ENCODE results near the gene RAD51B.
A peak's percentile ranks its signal among the peaks of the same experiment; 100 is the strongest.
"Not testable (repeated sequence)": the region's sequence is repeated elsewhere in the genome, so short reads cannot be mapped to it uniquely, and the experiment has no call there.

RAD51B gene

GRCh38 chr14:68246074-68246785 lies 426.7 kb downstream of the RAD51B start:
- no peak for DNase-seq

GRCh38 chr14:68246786-68247105 lies 427.2 kb downstream of the RAD51B start:
- no peak for DNase-seq

GRCh38 chr14:68247274-68247673 lies 427.7 kb downstream of the RAD51B start:
- no peak for DNase-seq

- DNase-seq, result no peak
Observed at GRCh38 chr14:68247676-68248268, 428.2 kb downstream of the RAD51B start.

DNA sequence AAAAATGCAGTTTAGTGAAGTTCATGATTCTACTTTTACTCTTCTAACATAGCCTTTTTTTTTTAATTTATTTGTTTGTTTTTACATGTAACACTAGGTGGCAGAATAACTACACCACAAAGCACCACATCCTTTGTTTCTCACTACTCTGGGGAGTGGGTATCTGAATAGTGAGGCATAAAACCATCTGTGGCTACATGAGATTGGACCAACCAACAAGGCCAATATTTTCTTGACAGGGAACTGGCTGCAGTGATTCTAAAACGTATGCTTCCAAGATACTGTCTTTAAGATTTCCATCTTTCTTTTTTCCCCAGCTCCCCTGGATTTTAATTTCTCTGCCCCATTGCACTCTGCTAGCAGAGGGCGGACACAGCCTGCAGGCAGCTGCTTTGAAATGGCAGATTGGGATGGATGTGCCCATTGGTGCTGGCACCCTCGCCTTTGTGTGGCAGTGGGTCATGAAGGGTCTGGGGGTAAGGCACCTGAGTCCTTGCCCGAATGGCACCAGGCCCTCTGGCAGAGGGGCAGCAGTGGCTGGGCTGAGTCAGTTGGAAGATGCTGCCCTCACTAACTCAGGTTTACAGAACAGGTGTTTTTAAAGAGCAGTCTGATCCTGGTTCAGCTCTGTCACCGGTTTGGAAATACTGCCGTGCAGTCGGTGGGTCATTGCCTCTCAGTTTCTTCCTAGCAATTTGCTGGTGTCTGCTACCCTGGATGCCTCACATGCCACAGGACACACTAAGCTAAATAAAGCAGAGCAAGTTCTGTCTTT lies 429.1 kb downstream of the RAD51B start:
- DNase-seq, result peak in 6 of 58 donors; percentile 1 to 57 (median 10)

GRCh38 chr14:68249661-68250451 lies 430.3 kb downstream of the RAD51B start:
- DNase-seq, result no peak

- no peak for DNase-seq
Observed at GRCh38 chr14:68250927-68251768, 431.6 kb downstream of the RAD51B start.

DNA sequence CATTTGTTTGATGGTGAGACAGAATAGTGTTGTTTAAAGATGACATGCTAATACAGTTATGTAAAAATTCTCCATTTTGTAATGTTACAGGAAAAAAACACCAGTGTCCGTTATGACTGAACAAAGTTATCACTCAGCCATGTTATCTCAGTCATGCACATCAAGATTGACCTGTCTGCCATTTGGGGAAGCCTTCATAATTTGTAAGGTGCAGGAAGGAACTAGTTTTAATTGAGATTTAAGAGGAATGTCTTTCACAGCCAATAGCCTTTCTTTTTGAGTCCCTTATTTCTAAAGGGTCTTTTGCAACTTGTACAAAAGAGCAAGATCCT lies 432.2 kb downstream of the RAD51B start:
- no peak for DNase-seq

GRCh38 chr14:68253160-68253780 lies 433.7 kb downstream of the RAD51B start:
- DNase-seq, result no peak

DNA sequence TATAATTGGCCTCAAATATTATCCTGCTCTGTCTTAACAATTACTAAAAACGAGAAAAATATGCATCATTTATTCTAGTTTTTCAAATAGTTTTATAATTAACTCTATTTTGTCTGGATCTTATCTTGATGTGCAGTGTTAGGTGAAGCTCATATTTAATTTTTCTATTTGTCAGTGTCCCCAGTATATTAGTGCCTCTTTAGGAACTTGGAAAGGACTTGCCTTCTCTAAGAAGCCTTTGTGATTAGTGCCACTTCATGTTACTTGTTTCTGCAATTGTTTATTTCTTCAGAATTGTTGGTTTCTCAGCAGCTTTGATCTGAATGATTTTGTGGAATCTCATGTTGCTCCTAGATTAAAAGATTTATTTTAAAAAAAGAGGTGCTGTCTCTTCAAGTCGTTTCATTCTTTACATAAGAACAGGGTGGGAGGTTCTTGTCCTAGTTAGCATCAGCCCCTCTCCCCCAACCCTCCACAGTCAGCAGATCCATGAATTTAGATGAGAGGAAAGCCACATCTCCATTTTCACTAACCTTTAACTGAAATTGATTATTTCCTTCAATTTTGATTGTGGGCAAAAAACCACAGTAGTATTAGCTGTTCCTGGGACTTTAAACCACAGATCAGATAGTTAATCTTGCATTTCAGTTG lies 434.4 kb downstream of the RAD51B start:
- DNase-seq, result no peak

DNA sequence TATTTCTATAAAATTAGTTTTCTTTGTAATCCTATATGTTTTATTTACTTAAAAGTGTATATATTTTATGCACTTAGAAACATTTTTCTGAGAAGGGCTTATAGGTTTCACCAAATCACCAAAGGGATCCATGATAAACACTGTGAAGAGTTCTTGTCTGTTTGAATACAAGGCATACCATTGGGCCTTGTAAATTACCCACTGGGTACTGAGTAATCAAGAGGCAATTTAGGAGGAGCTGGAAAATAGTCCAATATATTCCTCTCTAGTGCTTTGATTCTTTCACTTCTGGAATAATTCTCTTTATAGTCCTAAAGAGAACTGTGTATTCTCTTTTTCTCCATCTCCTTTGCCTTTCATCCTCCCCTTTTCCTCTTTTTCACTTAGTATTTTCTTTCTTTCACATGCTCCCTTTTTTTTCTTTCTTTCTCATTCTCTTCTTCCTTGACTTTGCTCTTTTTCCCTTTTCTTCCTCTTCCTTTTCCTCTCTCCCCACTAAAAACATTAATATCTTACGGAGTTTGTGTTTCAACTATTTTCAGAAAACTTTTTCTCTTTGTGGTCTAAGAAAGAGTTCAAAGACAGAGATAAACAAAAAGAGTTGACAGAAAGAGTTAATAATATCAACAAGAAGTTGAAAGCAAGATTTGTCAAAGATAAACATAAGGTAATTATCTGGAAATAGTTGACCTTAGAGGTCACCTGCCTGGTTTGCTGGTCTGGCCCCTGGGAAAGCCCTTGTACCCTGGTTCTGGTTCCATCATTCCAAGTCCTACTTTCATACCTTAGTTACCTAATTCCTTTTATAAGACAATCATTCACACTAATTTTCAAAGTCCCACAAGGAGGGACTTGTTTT lies 435.3 kb downstream of the RAD51B start:
- no peak for DNase-seq

DNA sequence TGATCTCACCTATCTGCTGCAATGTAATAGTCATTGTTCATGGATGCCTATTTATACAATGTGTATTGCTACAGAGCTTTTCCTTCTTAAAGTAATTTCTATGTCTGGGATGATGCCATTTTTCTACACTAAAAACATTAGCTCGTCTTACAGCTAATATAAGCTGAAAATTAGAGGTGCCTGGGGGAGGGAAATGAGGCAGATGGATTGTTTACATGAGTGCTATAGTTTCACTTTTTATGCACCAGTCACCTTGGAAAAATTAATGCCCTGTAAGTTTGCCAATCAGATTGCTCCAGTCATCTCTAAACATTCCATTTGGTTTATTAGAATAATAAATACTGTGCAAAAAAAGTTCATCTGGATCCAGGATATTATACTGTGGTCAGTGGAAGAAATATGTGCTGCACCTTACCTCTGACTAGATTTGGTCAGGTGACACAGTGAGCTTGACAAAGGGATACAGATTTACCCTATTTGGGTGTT lies 436.2 kb downstream of the RAD51B start:
- no peak for DNase-seq

GRCh38 chr14:68257969-68258368 lies 438.4 kb downstream of the RAD51B start:
- no peak for DNase-seq

DNA sequence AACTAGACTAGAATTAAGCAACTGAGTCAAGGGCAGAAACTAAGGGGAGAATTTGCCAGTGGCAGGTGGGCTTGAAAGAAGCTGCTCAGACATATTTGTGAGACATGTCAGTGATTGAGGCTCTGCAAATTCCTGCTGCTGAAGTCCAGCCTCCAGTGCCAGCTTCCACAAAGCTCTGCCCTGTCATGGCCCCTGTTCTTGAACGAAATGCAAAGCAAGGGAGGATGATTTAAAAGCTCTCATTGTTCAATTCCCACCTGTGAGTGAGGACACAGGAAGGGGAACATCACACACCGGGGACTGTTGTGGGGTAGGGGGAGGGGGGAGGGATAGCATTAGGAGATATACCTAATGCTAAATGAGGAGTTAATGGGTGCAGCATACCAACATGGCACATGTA lies 439.4 kb downstream of the RAD51B start:
- not testable (repeated sequence) for DNase-seq

- no peak for DNase-seq
Observed at GRCh38 chr14:68260121-68260520, 440.5 kb downstream of the RAD51B start.

- no peak for DNase-seq
Observed at GRCh38 chr14:68261092-68261842, 441.7 kb downstream of the RAD51B start.

DNA sequence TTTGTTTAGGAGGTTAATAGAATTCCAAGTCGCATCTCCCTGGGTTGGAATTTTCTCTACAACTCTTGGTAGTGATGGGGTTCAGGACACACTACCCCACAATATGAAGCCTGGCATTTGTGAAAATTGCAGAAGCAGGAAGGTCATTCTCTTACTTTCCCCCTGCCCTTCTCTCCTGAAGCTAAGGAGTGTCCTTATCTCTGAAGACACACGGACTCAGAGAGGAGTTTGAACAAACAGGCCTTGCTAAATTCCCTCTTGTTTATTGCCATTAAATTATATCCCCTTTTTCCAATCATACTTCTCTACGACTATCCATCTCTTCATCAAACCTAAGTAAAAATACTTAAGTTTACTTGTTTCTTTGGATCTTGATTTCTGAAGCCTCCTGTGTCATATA lies 443.0 kb downstream of the RAD51B start:
- no peak for DNase-seq
